DND-41 (cell line): ENCODE data around the gene RAI1.

Source experiments
- ATAC-seq: fragments of 200-7000 bp; cut with Tn5 transposase; 3 replicates; pipeline ENCODE4 v1.9.1; 2021; ENCODE audit warnings: low read depth; ENCODE audit not compliant: insufficient read depth
- DNase-seq: peaks from one replicate; pipeline ENCODE4 v3.0.0-alpha.2; 2020
- H2AFZ ChIP-seq: 2 replicates; pipeline ENCODE4 v1.6.0; 2012; ENCODE audit warnings: low read depth, low read length
- H3K27ac ChIP-seq: 2 replicates; pipeline ENCODE4 v1.5.1; 2012; ENCODE audit warnings: low read length, inconsistent platforms
- H3K27me3 ChIP-seq: fragments of 200-600 bp; sonication (generic); 2 replicates; pipeline ENCODE4 v1.6.0; 2012; ENCODE audit warnings: low read length, mild to moderate bottlenecking, inconsistent platforms; ENCODE audit not compliant: insufficient read depth, poor library complexity
- H3K36me3 ChIP-seq: 2 replicates; pipeline ENCODE4 v1.5.1; 2012; ENCODE audit warnings: low read length, inconsistent platforms; ENCODE audit not compliant: insufficient read depth
- H3K4me1 ChIP-seq: 2 replicates; pipeline ENCODE4 v1.5.1; 2012; ENCODE audit warnings: mild to moderate bottlenecking, low read length; ENCODE audit not compliant: insufficient read depth
- H3K4me2 ChIP-seq: 2 replicates; pipeline ENCODE4 v1.6.0; 2012; ENCODE audit warnings: mild to moderate bottlenecking, moderate library complexity, low read length, inconsistent platforms; ENCODE audit not compliant: insufficient read depth
- H3K4me3 ChIP-seq, 2 experiments: fragments of 200-600 bp in 1 of 2; shearing (Covaris generic) in 1 of 2; 2 replicates each; pipeline ENCODE4 v1.5.1; 2012 to 2016; ENCODE audit warnings: inconsistent platforms in 2 of 2, low read length in 2 of 2, mild to moderate bottlenecking in 2 of 2, low read depth in 1 of 2, moderate library complexity in 1 of 2
- H3K79me2 ChIP-seq: 2 replicates; pipeline ENCODE4 v1.6.0; 2012; ENCODE audit warnings: low read length, inconsistent platforms; ENCODE audit not compliant: insufficient read depth
- H3K9ac ChIP-seq: 2 replicates; pipeline ENCODE4 v1.6.0; 2012; ENCODE audit warnings: low read depth, mild to moderate bottlenecking, inconsistent platforms, low read length, moderate library complexity
- H3K9me3 ChIP-seq: 2 replicates; pipeline ENCODE4 v1.5.1; 2012; ENCODE audit warnings: low read length, moderate library complexity, mild to moderate bottlenecking, inconsistent platforms; ENCODE audit not compliant: insufficient read depth, severe bottlenecking
- H4K20me1 ChIP-seq: 2 replicates; pipeline ENCODE4 v1.6.0; 2012; ENCODE audit warnings: low read length; ENCODE audit not compliant: insufficient read depth
- CTCF ChIP-seq: IDR thresholded peaks from 2 replicates; pipeline ENCODE4 v1.5.1; 2012; ENCODE audit warnings: borderline replicate concordance, low read length, moderate library complexity, mild to moderate bottlenecking; ENCODE audit not compliant: poor library complexity, severe bottlenecking; ENCODE audit errors: extremely low read depth
- EZH2 ChIP-seq: IDR thresholded peaks from 3 replicates; pipeline ENCODE4 v1.6.1; 2012; ENCODE audit warnings: borderline replicate concordance, low read depth, mild to moderate bottlenecking, moderate library complexity, low read length, inconsistent platforms; ENCODE audit not compliant: severe bottlenecking

The RAI1 gene

GRCh38 chr17:17739388-17740066 is 58.3 kb downstream of the RAI1 start:
- Histone ChIP-seq H3K4me2 (no peak overlapping the region), H3K36me3 (no peaks in the 10 kb centered on the region; the same call in 1 of the 2 replicates), H3K4me3 (no peak overlapping the region), H3K27me3 (no peaks in the 10 kb centered on the region), H3K79me2 (peaks cover 92% of the 10 kb centered on the region), H2AFZ (no peak overlapping the region), H3K9ac (no peak overlapping the region), H3K9me3 (no peaks in the 10 kb centered on the region), H3K4me1 (no peaks in the 10 kb centered on the region), H3K27ac (no peak overlapping the region; the same call in 1 of the 2 replicates), H4K20me1 (peaks cover 90% of the 10 kb centered on the region)
- DNase-seq (no peak), ATAC-seq (no peak)
- TF ChIP-seq EZH2 (no peak), CTCF (no peak)

GRCh38 chr17:17740615-17741348 is 59.5 kb downstream of the RAI1 start:
- peaks cover 8% of the 10 kb centered on the region; the same call in 1 of the 2 replicates for H3K36me3 ChIP-seq
- no peak overlapping the region for H3K4me3 ChIP-seq
- H3K9me3 ChIP-seq = no peaks in the 10 kb centered on the region
- peaks cover 94% of the 10 kb centered on the region for H4K20me1 ChIP-seq
- H3K9ac ChIP-seq = no peak overlapping the region
- no peaks in the 10 kb centered on the region for H3K27me3 ChIP-seq
- no peak overlapping the region for H3K27ac ChIP-seq
- H3K4me2 ChIP-seq = no peak overlapping the region
- peaks cover 95% of the 10 kb centered on the region for H3K79me2 ChIP-seq
- H3K4me1 ChIP-seq = no peaks in the 10 kb centered on the region
- DNase-seq = no peak
- no peak for ATAC-seq
- TF ChIP-seq CTCF = no peak
- TF ChIP-seq EZH2 = no peak
- H2AFZ ChIP-seq = no peak overlapping the region

GRCh38 chr17:17741349-17742023 is 60.2 kb downstream of the RAI1 start:
- Histone ChIP-seq H3K27ac (no peak overlapping the region), H3K36me3 (peaks cover 8% of the 10 kb centered on the region; the same call in 1 of the 2 replicates), H3K9me3 (no peaks in the 10 kb centered on the region), H4K20me1 (peaks cover 93% of the 10 kb centered on the region), H3K4me3 (no peak overlapping the region), H3K79me2 (peaks cover 94% of the 10 kb centered on the region), H3K9ac (no peak overlapping the region), H3K4me2 (no peak overlapping the region), H2AFZ (no peak overlapping the region), H3K4me1 (no peaks in the 10 kb centered on the region), H3K27me3 (no peaks in the 10 kb centered on the region)
- DNase-seq (no peak), ATAC-seq (no peak)
- no peak for TF ChIP-seq EZH2
- TF ChIP-seq CTCF = no peak
